GM18511 (cell line): ENCODE measurements around the gene SNF8.

Experiments used
- ATAC-seq: cut with Tn5 transposase; IDR thresholded peaks from one replicate; pipeline ENCODE4 v1.9.1; 2021; ENCODE audit warnings: mild to moderate bottlenecking, moderate library complexity; ENCODE audit not compliant: unreplicated experiment

SNF8 gene

GRCh38 chr17:48892940-48893645 is 51.5 kb downstream of the SNF8 start:
- ATAC-seq, result no peak

- ATAC-seq, result no peak
Measured at GRCh38 chr17:48890086-48890485, 54.6 kb downstream of the SNF8 start.

- no peak for ATAC-seq
Measured at GRCh38 chr17:48883171-48883570, 61.5 kb downstream of the SNF8 start.

- no peak for ATAC-seq
Measured at GRCh38 chr17:48882272-48882671, 62.4 kb downstream of the SNF8 start.
